ENCODE data around the gene CLEC9A. TPM values are rescaled to one million over a fixed set of nuclear protein-coding genes. Genes with fewer than 3 reads are reported as not detected.

The CLEC9A gene
- total and polyA plus RNA-seq, 2 of the 8 experiments (the other 6 are each of a cell fraction or from before 2014, with no cell fraction given): not detected

DNA sequence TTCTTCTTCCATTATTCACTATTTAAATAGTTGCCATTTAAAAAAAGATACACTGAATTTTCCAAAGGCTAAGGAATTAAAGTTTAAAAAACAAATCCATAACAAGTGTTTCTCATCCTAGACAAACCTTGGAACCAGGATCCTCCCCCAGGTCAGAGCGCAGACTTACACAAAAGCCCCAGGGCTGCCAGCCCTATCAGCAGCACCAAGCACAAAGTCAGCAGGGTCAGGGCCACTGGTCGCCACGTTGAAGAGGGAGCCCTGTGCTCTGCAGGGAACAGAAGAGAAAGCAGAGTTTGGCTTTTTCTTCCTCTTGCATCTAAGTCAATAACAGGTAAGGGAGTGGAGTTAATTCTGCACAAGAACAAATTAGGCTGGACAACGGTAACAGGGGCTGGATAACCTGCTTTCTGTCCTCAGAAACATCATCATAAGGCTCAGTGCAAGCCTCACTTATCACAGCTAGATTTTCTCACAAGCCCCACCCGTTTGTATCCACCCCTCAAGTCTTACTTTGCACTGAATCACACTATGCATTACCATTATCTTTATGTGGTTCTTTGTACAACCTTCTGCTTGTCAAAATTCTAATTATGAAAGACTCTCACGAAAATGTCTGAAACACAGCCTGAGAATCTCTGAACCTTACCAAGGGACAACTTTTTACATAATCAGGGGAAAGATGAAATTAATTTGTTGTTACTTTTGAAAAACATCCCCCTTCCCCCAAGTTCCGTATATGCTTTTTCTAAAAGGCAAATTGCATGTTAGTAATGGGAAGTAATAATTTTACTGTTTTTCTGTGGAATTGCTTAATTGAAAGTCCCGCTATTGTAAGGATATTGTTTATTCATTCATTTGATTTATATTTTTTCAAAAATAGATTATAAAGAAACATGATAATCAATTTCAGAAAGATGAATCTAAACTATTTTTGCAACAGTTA, 58.7 kb downstream of the CLEC9A start:
- CTCF ChIA-PET (ENCODE audit: partially characterized antibody): interaction anchor here (2.6 kb wide), 1 partner anchor 13 kb away, joined by 9 read pairs; no protein-coding TSS in a partner anchor
- Histone ChIP-seq H3K27me3 (replicated peaks in 1 of 4; ENCODE audit: control insufficient read depth in 3 of 4, extremely low read depth in 1 of 4, insufficient read depth in 3 of 4, low read length in 3 of 4) (no peaks in the 10 kb centered on the region), H3K27ac (ENCODE audit: low read depth, low read length) (no peak overlapping the region), H3K4me2 (ENCODE audit: insufficient read depth in 1 of 2, low read depth in 2 of 2, low read length in 2 of 2) (no peak overlapping the region), H3K4me3 (ENCODE audit: extremely low read depth in 1 of 4, insufficient read depth in 2 of 4, low read depth in 3 of 4, low read length in 4 of 4) (no peak overlapping the region), H2AK5ac (ENCODE audit: low read depth, low read length) (no peak overlapping the region), H4K91ac (replicated peaks; ENCODE audit: insufficient read length, low read length) (no peak overlapping the region), H3K79me2 (ENCODE audit: control insufficient read depth in 1 of 2, insufficient read depth in 2 of 2, low read length in 2 of 2) (no peaks in the 10 kb centered on the region), H3K56ac (replicated peaks; ENCODE audit: insufficient read length, low read depth, low read length) (no peak overlapping the region), H4K20me1 (replicated peaks in 1 of 2; ENCODE audit: control insufficient read depth in 1 of 2, insufficient read depth in 2 of 2, low read length in 2 of 2) (no peaks in the 10 kb centered on the region), H3K9me3 (ENCODE audit: insufficient read depth in 2 of 2, low read depth in 1 of 2, low read length in 1 of 2) (no peaks in the 10 kb centered on the region), H3K79me1 (ENCODE audit: low read depth, low read length) (no peaks in the 10 kb centered on the region), H3K14ac (ENCODE audit: insufficient read length) (no peak overlapping the region), H2BK15ac (ENCODE audit: low read length) (no peak overlapping the region), H4K5ac (ENCODE audit: insufficient read length, low read depth, low read length) (no peak overlapping the region), H2BK5ac (ENCODE audit: low read depth, low read length) (no peak overlapping the region), H3K9ac (replicated peaks in 1 of 4; ENCODE audit: extremely low read depth in 1 of 4, low read depth in 3 of 4, low read length in 3 of 4) (no peak overlapping the region), H3K4ac (replicated peaks; ENCODE audit: insufficient read length, low read depth, low read length) (no peak overlapping the region), H3K18ac (ENCODE audit: extremely low read depth, low read length) (no peak overlapping the region), H3K23me2 (ENCODE audit: low read depth, low read length) (no peaks in the 10 kb centered on the region), H2BK20ac (ENCODE audit: low read length) (no peak overlapping the region), H4K8ac (ENCODE audit: extremely low read depth, insufficient read depth, low read length) (no peak overlapping the region), H3K4me1 (replicated peaks in 1 of 4; ENCODE audit: control insufficient read depth in 3 of 4, insufficient read depth in 4 of 4, low read length in 3 of 4) (peaks cover 0 to 3% (median 3%) of the 10 kb centered on the region in 4 experiments; a peak in 5 of 7 replicates), H2AFZ (ENCODE audit: low read length) (peak overlapping the region; percentile 95), H2BK12ac (ENCODE audit: low read depth, low read length) (no peak overlapping the region), H2BK120ac (replicated peaks; ENCODE audit: low read depth, low read length) (no peak overlapping the region), H3K36me3 (ENCODE audit: control insufficient read depth in 2 of 4, insufficient read depth in 4 of 4, low read length in 3 of 4) (no peaks in the 10 kb centered on the region), H3K23ac (ENCODE audit: insufficient read length) (no peak overlapping the region)
- FAIRE-seq (no peak), DNase-seq (ENCODE audit: low read depth in 1 of 2, low spot score in 2 of 2) (no peak)
- 50% methylated on average over 8 of the region's 8 CpGs; no CpG with 5 or more reads in 1 of the 2 experiments for WGBS, 2 experiments (ENCODE audit: extremely low coverage in 1 of 2, insufficient coverage in 1 of 2, insufficient read length in 1 of 2, insufficient replicate concordance in 2 of 2, low coverage in 1 of 2, low lambda C conversion rate in 2 of 2, missing lambda C conversion rate in 1 of 2)
- POLR2A ChIA-PET (ENCODE audit: partially characterized antibody): no interaction called here
- no peak for TF ChIP-seq POU5F1 (IDR thresholded peaks at IDR 0.05; ENCODE audit: low read depth, low read length)
- TF ChIP-seq EGR1 (IDR thresholded peaks at IDR 0.05; ENCODE audit: borderline replicate concordance, low read depth, low read length): no peak
- TF ChIP-seq NANOG (IDR thresholded peaks at IDR 0.05; ENCODE audit: insufficient read depth, low read depth, low read length, poor library complexity, severe bottlenecking): no peak
- TF ChIP-seq TBP (IDR thresholded peaks at IDR 0.05; ENCODE audit: low read depth, low read length): no peak
- TF ChIP-seq CHD2 (IDR thresholded peaks at IDR 0.05; ENCODE audit: low read length): no peak
- TF ChIP-seq CBX5 (IDR thresholded peaks at IDR 0.05; ENCODE audit: low read depth, low read length): no peak
- no peak for TF ChIP-seq SAP30 (IDR thresholded peaks at IDR 0.05; ENCODE audit: insufficient read depth, insufficient replicate concordance, low read length)
- TF ChIP-seq KDM1A (IDR thresholded peaks at IDR 0.05; ENCODE audit: borderline replicate concordance, low read length): no peak
- no peak for TF ChIP-seq POLR2AphosphoS5 (IDR thresholded peaks at IDR 0.05; ENCODE audit: low read depth, low read length)
- TF ChIP-seq, protein P1, sequence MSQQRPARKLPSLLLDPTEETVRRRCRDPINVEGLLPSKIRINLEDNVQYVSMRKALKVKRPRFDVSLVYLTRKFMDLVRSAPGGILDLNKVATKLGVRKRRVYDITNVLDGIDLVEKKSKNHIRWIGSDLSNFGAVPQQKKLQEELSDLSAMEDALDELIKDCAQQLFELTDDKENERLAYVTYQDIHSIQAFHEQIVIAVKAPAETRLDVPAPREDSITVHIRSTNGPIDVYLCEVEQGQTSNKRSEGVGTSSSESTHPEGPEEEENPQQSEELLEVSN (IDR thresholded peaks at IDR 0.05): no peak
- TF ChIP-seq YY1 (IDR thresholded peaks at IDR 0.05; ENCODE audit: low read depth, low read length): no peak
